ENCODE results near the gene PGGT1B.

Gene PGGT1B

GRCh38 chr5:115236599-115236998, 26.1 kb downstream of the PGGT1B start:
- no peak overlapping the region for H3K4me3 ChIP-seq (ENCODE audit: insufficient read length, low read depth)
- no peak overlapping the region for H3K9ac ChIP-seq (ENCODE audit: insufficient read length, low read depth)
- H3K9me3 ChIP-seq (ENCODE audit: insufficient read depth, low read length): no peaks in the 10 kb centered on the region
- TF ChIP-seq SUZ12 (IDR thresholded peaks at IDR 0.05; ENCODE audit: extremely low read depth, insufficient read depth, insufficient read length) (no peak), YY1 (IDR thresholded peaks at IDR 0.05; ENCODE audit: insufficient read depth, insufficient read length) (no peak), ZNF274 (IDR thresholded peaks at IDR 0.05; ENCODE audit: low read depth, low read length) (no peak)
- H3K27me3 ChIP-seq (ENCODE audit: insufficient read depth, insufficient read length): no peaks in the 10 kb centered on the region
- H3K4me1 ChIP-seq (ENCODE audit: insufficient read depth, insufficient read length): no peaks in the 10 kb centered on the region
- no peak for DNase-seq (ENCODE audit: low read depth, low spot score)
- peaks cover 34% of the 10 kb centered on the region for H3K36me3 ChIP-seq (ENCODE audit: insufficient read depth, insufficient read length, low read length)

GRCh38 chr5:115231598-115231997, 31.1 kb downstream of the PGGT1B start:
- Histone ChIP-seq H3K27me3 (ENCODE audit: insufficient read depth, insufficient read length) (no peaks in the 10 kb centered on the region), H3K4me3 (ENCODE audit: insufficient read length, low read depth) (no peak overlapping the region), H3K9ac (ENCODE audit: insufficient read length, low read depth) (no peak overlapping the region), H3K4me1 (ENCODE audit: insufficient read depth, insufficient read length) (no peaks in the 10 kb centered on the region), H3K9me3 (ENCODE audit: insufficient read depth, low read length) (no peaks in the 10 kb centered on the region), H3K36me3 (ENCODE audit: insufficient read depth, insufficient read length, low read length) (peaks cover 25% of the 10 kb centered on the region)
- no peak for DNase-seq (ENCODE audit: low read depth, low spot score)
- TF ChIP-seq ZNF274 (IDR thresholded peaks at IDR 0.05; ENCODE audit: low read depth, low read length) (no peak), SUZ12 (IDR thresholded peaks at IDR 0.05; ENCODE audit: extremely low read depth, insufficient read depth, insufficient read length) (no peak), YY1 (IDR thresholded peaks at IDR 0.05; ENCODE audit: insufficient read depth, insufficient read length) (no peak)

GRCh38 chr5:115229606-115230005, 33.1 kb downstream of the PGGT1B start:
- no peak for TF ChIP-seq YY1 (IDR thresholded peaks at IDR 0.05; ENCODE audit: insufficient read depth, insufficient read length)
- TF ChIP-seq SUZ12 (IDR thresholded peaks at IDR 0.05; ENCODE audit: extremely low read depth, insufficient read depth, insufficient read length): no peak
- TF ChIP-seq ZNF274 (IDR thresholded peaks at IDR 0.05; ENCODE audit: low read depth, low read length): no peak
- H3K4me3 ChIP-seq (ENCODE audit: insufficient read length, low read depth): no peak overlapping the region
- H3K27me3 ChIP-seq (ENCODE audit: insufficient read depth, insufficient read length): no peaks in the 10 kb centered on the region
- H3K4me1 ChIP-seq (ENCODE audit: insufficient read depth, insufficient read length): no peaks in the 10 kb centered on the region
- H3K36me3 ChIP-seq (ENCODE audit: insufficient read depth, insufficient read length, low read length): peaks cover 22% of the 10 kb centered on the region
- no peak for DNase-seq (ENCODE audit: low read depth, low spot score)
- H3K9ac ChIP-seq (ENCODE audit: insufficient read length, low read depth): no peak overlapping the region
- H3K9me3 ChIP-seq (ENCODE audit: insufficient read depth, low read length): no peaks in the 10 kb centered on the region

GRCh38 chr5:115227281-115227680, 35.4 kb downstream of the PGGT1B start:
- Histone ChIP-seq H3K9ac (ENCODE audit: insufficient read length, low read depth) (no peak overlapping the region), H3K36me3 (ENCODE audit: insufficient read depth, insufficient read length, low read length) (peaks cover 22% of the 10 kb centered on the region), H3K4me3 (ENCODE audit: insufficient read length, low read depth) (no peak overlapping the region), H3K9me3 (ENCODE audit: insufficient read depth, low read length) (no peaks in the 10 kb centered on the region), H3K27me3 (ENCODE audit: insufficient read depth, insufficient read length) (no peaks in the 10 kb centered on the region), H3K4me1 (ENCODE audit: insufficient read depth, insufficient read length) (no peaks in the 10 kb centered on the region)
- TF ChIP-seq YY1 (IDR thresholded peaks at IDR 0.05; ENCODE audit: insufficient read depth, insufficient read length) (no peak), SUZ12 (IDR thresholded peaks at IDR 0.05; ENCODE audit: extremely low read depth, insufficient read depth, insufficient read length) (no peak), ZNF274 (IDR thresholded peaks at IDR 0.05; ENCODE audit: low read depth, low read length) (no peak)
- DNase-seq (ENCODE audit: low read depth, low spot score): no peak

- no peak for TF ChIP-seq ZNF274 (IDR thresholded peaks at IDR 0.05; ENCODE audit: low read depth, low read length)
- no peak for TF ChIP-seq SUZ12 (IDR thresholded peaks at IDR 0.05; ENCODE audit: extremely low read depth, insufficient read depth, insufficient read length)
- no peak for TF ChIP-seq YY1 (IDR thresholded peaks at IDR 0.05; ENCODE audit: insufficient read depth, insufficient read length)
- no peak for DNase-seq (ENCODE audit: low read depth, low spot score)
- Histone ChIP-seq H3K27me3 (ENCODE audit: insufficient read depth, insufficient read length) (no peaks in the 10 kb centered on the region), H3K36me3 (ENCODE audit: insufficient read depth, insufficient read length, low read length) (peaks cover 13% of the 10 kb centered on the region), H3K4me3 (ENCODE audit: insufficient read length, low read depth) (no peak overlapping the region), H3K9ac (ENCODE audit: insufficient read length, low read depth) (no peak overlapping the region), H3K4me1 (ENCODE audit: insufficient read depth, insufficient read length) (no peaks in the 10 kb centered on the region), H3K9me3 (ENCODE audit: insufficient read depth, low read length) (no peaks in the 10 kb centered on the region)
Measured at GRCh38 chr5:115214541-115214940, 48.1 kb downstream of the PGGT1B start.

- TF ChIP-seq SUZ12 (IDR thresholded peaks at IDR 0.05; ENCODE audit: extremely low read depth, insufficient read depth, insufficient read length) (no peak), ZNF274 (IDR thresholded peaks at IDR 0.05; ENCODE audit: low read depth, low read length) (no peak)
- no peak overlapping the region for H3K4me3 ChIP-seq (ENCODE audit: insufficient read length, low read depth)
- no peak overlapping the region for H3K9ac ChIP-seq (ENCODE audit: insufficient read length, low read depth)
- no peaks in the 10 kb centered on the region for H3K4me1 ChIP-seq (ENCODE audit: insufficient read depth, insufficient read length)
- no peaks in the 10 kb centered on the region for H3K9me3 ChIP-seq (ENCODE audit: insufficient read depth, low read length)
- peaks cover 9% of the 10 kb centered on the region for H3K36me3 ChIP-seq (ENCODE audit: insufficient read depth, insufficient read length, low read length)
- DNase-seq (ENCODE audit: low read depth, low spot score): no peak
- no peaks in the 10 kb centered on the region for H3K27me3 ChIP-seq (ENCODE audit: insufficient read depth, insufficient read length)
Measured at GRCh38 chr5:115209279-115209678, 53.4 kb downstream of the PGGT1B start.

GRCh38 chr5:115202952-115203351, 59.7 kb downstream of the PGGT1B start:
- H3K9me3 ChIP-seq (ENCODE audit: insufficient read depth, low read length): no peaks in the 10 kb centered on the region
- H3K4me3 ChIP-seq (ENCODE audit: insufficient read length, low read depth): no peak overlapping the region
- TF ChIP-seq ZNF274 (IDR thresholded peaks at IDR 0.05; ENCODE audit: low read depth, low read length): no peak
- TF ChIP-seq YY1 (IDR thresholded peaks at IDR 0.05; ENCODE audit: insufficient read depth, insufficient read length): no peak
- no peak for TF ChIP-seq SUZ12 (IDR thresholded peaks at IDR 0.05; ENCODE audit: extremely low read depth, insufficient read depth, insufficient read length)
- H3K4me1 ChIP-seq (ENCODE audit: insufficient read depth, insufficient read length): no peaks in the 10 kb centered on the region
- DNase-seq (ENCODE audit: low read depth, low spot score): no peak
- no peaks in the 10 kb centered on the region for H3K27me3 ChIP-seq (ENCODE audit: insufficient read depth, insufficient read length)
- no peaks in the 10 kb centered on the region for H3K36me3 ChIP-seq (ENCODE audit: insufficient read depth, insufficient read length, low read length)
- H3K9ac ChIP-seq (ENCODE audit: insufficient read length, low read depth): no peak overlapping the region

GRCh38 chr5:115196161-115196560, 66.5 kb downstream of the PGGT1B start:
- DNase-seq (ENCODE audit: low read depth, low spot score): no peak
- H3K4me3 ChIP-seq (ENCODE audit: insufficient read length, low read depth): no peak overlapping the region
- H3K27me3 ChIP-seq (ENCODE audit: insufficient read depth, insufficient read length): no peaks in the 10 kb centered on the region
- H3K9ac ChIP-seq (ENCODE audit: insufficient read length, low read depth): no peak overlapping the region
- H3K4me1 ChIP-seq (ENCODE audit: insufficient read depth, insufficient read length): no peaks in the 10 kb centered on the region
- no peak for TF ChIP-seq YY1 (IDR thresholded peaks at IDR 0.05; ENCODE audit: insufficient read depth, insufficient read length)
- TF ChIP-seq SUZ12 (IDR thresholded peaks at IDR 0.05; ENCODE audit: extremely low read depth, insufficient read depth, insufficient read length): no peak
- no peak for TF ChIP-seq ZNF274 (IDR thresholded peaks at IDR 0.05; ENCODE audit: low read depth, low read length)
- no peaks in the 10 kb centered on the region for H3K36me3 ChIP-seq (ENCODE audit: insufficient read depth, insufficient read length, low read length)
- no peaks in the 10 kb centered on the region for H3K9me3 ChIP-seq (ENCODE audit: insufficient read depth, low read length)

Data from NT2/D1 (cell line).